Astrocyte of the cerebellum (primary cell): Measurements from ENCODE around the gene CMIP.

Experiments
- DNase-seq: peaks from one replicate; pipeline ENCODE4 v3.0.0-alpha.2; 2011; ENCODE audit warnings: low read depth
- H3K4me3 ChIP-seq: 2 replicates; pipeline ENCODE4 v1.5.1; 2011; ENCODE audit warnings: mild to moderate bottlenecking, low read depth, low read length, moderate library complexity
- CTCF ChIP-seq: IDR thresholded peaks from 2 replicates; pipeline ENCODE4 v1.5.1; 2012; ENCODE audit warnings: low read length, low read depth, moderate library complexity, mild to moderate bottlenecking; ENCODE audit errors: missing control alignments
- in situ Hi-C: cut with HindIII; loops from 2 replicates; pipeline ENCODE4 v1.10.0; 2017; ENCODE audit warnings: low sequenced_read_pairs

Gene CMIP

GRCh38 chr16:81460075-81460474, 15.5 kb downstream of the CMIP start:
- in situ Hi-C loops = no loop called here
- TF ChIP-seq CTCF = no peak

DNA sequence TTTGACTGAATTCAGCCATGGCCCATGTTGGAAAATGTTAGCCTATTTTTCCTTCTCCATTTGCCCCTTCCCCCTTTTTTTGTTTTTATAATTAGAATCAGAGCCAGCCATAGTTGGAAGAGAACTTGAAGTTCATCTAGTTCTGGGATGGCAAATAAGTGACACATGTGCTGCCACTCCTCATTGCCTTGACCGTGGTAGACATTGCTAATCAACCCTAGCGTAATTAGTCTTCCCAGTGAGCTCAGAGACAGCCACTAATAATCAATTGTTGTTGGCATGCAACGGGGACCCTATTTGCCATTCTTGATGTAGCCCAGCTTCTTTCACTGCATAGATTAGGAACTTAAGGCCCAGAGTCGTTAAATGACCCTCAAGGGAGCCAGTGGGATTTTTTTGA, 16.6 kb downstream of the CMIP start:
- in situ Hi-C loops = no loop called here
- H3K4me3 ChIP-seq = no peak overlapping the region
- DNase-seq = no peak
- no peak for TF ChIP-seq CTCF

More at GRCh38 chr16:81460075-81460474, 15.5 kb downstream of the CMIP start:
- no peak for DNase-seq
- H3K4me3 ChIP-seq = no peak overlapping the region

- no peak for DNase-seq
- no peak overlapping the region for H3K4me3 ChIP-seq
- no peak for TF ChIP-seq CTCF
- in situ Hi-C loops = no loop called here
These were observed 17.2 kb downstream of the CMIP start for GRCh38 chr16:81461766-81462165.

DNA sequence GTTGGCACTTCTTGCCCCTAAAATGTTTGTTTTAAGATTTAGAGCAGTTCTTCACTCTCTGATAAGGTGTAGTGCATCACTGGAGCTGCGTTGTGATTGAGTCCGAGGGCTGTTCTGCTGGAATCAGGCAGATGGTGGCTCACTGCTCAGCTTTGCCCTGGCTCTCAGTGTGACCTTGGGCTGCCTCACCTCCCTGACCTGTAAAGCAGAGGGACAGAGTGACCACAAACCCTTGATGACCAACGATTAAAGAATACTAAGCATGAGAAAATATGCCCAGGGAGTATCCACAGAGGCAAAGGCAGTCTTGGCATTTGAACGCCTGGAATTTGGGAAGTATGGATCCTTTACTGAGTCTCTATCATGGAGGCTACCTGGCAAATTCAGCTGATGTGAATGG, 18.1 kb downstream of the CMIP start:
- H3K4me3 ChIP-seq = no peak overlapping the region
- no peak for DNase-seq
- in situ Hi-C loops = no loop called here
- no peak for TF ChIP-seq CTCF

DNA sequence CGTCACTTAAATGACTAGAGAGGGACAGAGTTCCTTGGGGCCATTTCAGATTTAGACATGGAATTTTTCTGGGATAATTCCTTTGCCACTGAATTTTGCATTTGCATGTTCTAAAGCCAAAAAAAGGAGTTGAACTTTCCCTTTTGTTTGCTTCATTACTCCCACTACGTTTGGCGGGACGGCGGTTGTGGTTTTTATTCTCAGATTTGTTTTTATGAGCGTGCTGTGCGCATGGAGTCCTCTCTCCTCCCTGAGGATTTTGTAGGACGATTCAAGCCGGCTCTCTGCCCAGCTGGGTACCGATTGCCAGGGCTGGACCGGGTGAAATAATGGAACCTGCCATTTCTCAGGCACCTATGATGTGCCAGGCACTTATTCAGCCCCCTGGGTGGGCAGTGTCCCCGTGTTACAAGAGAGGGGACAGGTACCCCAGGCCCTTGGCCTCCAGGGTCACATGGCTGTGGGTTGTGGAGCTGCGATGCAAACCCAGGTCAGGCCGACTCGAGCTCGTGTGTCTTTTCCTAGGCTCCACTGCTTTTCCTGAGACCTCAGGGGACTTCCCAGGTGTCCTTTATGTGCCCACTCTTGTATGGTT, 18.8 kb downstream of the CMIP start:
- no peak overlapping the region for H3K4me3 ChIP-seq
- in situ Hi-C loops = no loop called here
- peak; percentile 57 for DNase-seq
- no peak for TF ChIP-seq CTCF

DNA sequence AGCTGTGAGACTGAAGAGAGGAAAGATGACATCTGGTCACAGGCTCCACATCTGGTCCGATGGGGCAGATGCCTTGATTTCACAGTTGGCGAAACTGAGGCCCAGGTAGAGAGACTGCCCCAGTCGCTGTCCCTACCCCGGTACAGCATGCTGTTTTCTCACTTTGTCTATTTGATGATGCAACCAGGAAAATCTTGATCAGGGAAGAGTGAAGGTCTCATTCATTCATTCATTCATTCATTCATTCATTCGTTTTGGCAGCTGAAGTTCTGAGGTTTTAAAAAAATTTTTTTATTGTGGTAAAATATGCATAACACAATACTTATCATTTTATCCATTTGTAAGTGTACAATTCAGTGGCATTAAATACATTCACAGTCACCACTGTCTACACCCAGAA, 19.7 kb downstream of the CMIP start:
- in situ Hi-C loops = no loop called here
- TF ChIP-seq CTCF = no peak
- DNase-seq = no peak
- H3K4me3 ChIP-seq = no peak overlapping the region
